Chondrocyte (in vitro differentiated cells): ENCODE results near the gene UBL7. TPM values are rescaled to one million over a fixed set of nuclear protein-coding genes. Genes with fewer than 3 reads are reported as not detected.

ENCODE experiments used
- DNase-seq: peaks from one replicate; pipeline ENCODE4 v3.0.0; 2021; ENCODE audit warnings: mixed read lengths, low spot score
- H3K27ac Mint-ChIP-seq: one replicate; pipeline ENCODE4 v1.8.0; 2021; ENCODE audit warnings: mild to moderate bottlenecking, moderate library complexity, mixed read lengths; ENCODE audit not compliant: unreplicated experiment
- H3K27me3 Mint-ChIP-seq: 2 replicates; pipeline ENCODE4 v1.8.0; 2021; ENCODE audit warnings: low read depth, mixed read lengths
- H3K36me3 Mint-ChIP-seq: 2 replicates; pipeline ENCODE4 v1.8.0; 2021; ENCODE audit warnings: low read depth, mixed read lengths
- H3K4me1 Mint-ChIP-seq: 2 replicates; pipeline ENCODE4 v1.8.0; 2021; ENCODE audit warnings: low read depth, mild to moderate bottlenecking, mixed read lengths
- H3K4me3 Mint-ChIP-seq: one replicate; pipeline ENCODE4 v1.8.0; 2021; ENCODE audit warnings: mild to moderate bottlenecking, moderate library complexity, mixed read lengths; ENCODE audit not compliant: unreplicated experiment
- H3K9me3 Mint-ChIP-seq: 2 replicates; pipeline ENCODE4 v1.8.0; 2021; ENCODE audit warnings: low read depth, mixed read lengths
- CTCF ChIP-seq: fragments of 200-600 bp; sonication (generic); IDR thresholded peaks from 2 replicates; pipeline ENCODE4 v1.5.0; 2021; ENCODE audit warnings: antibody characterized with exemption, mild to moderate bottlenecking, moderate library complexity
- total RNA-seq: library from RNA; stranded (reverse); gene quantifications from 3 replicates; pipeline ENCODE4 v1.2.1, GENCODE V29; 2021

Gene UBL7
- total RNA-seq, 1 donor from 2014 or later: 30.0 TPM

- no peaks in the 10 kb centered on the region for H3K9me3 Mint-ChIP-seq
- DNase-seq: no peak
- H3K4me3 Mint-ChIP-seq: no peak overlapping the region
- H3K4me1 Mint-ChIP-seq: no peaks in the 10 kb centered on the region
- TF ChIP-seq CTCF: no peak
- H3K27me3 Mint-ChIP-seq: no peaks in the 10 kb centered on the region
- no peak overlapping the region for H3K27ac Mint-ChIP-seq
- peaks cover 2% of the 10 kb centered on the region for H3K36me3 Mint-ChIP-seq
Measured at GRCh38 chr15:74470631-74471395, 9.9 kb upstream of the UBL7 start.

- Mint-ChIP-seq H3K27ac (no peak overlapping the region), H3K36me3 (peaks cover 3% of the 10 kb centered on the region), H3K4me3 (no peak overlapping the region), H3K4me1 (no peaks in the 10 kb centered on the region), H3K27me3 (no peaks in the 10 kb centered on the region), H3K9me3 (peaks cover 5% of the 10 kb centered on the region)
- DNase-seq: no peak
- no peak for TF ChIP-seq CTCF
Measured at GRCh38 chr15:74468341-74469032, 7.5 kb upstream of the UBL7 start.

GRCh38 chr15:74466570-74466969 lies 5.6 kb upstream of the UBL7 start:
- no peak overlapping the region for H3K4me3 Mint-ChIP-seq
- H3K36me3 Mint-ChIP-seq: peaks cover 3% of the 10 kb centered on the region
- H3K27ac Mint-ChIP-seq: no peak overlapping the region
- no peak for DNase-seq
- no peaks in the 10 kb centered on the region for H3K27me3 Mint-ChIP-seq
- peaks cover 8% of the 10 kb centered on the region for H3K9me3 Mint-ChIP-seq
- H3K4me1 Mint-ChIP-seq: peaks cover 10% of the 10 kb centered on the region
- no peak for TF ChIP-seq CTCF

- no peaks in the 10 kb centered on the region for H3K27me3 Mint-ChIP-seq
- H3K4me1 Mint-ChIP-seq: peaks cover 20% of the 10 kb centered on the region
- no peak for TF ChIP-seq CTCF
- no peak overlapping the region for H3K27ac Mint-ChIP-seq
- H3K4me3 Mint-ChIP-seq: no peak overlapping the region
- H3K9me3 Mint-ChIP-seq: peaks cover 8% of the 10 kb centered on the region
- H3K36me3 Mint-ChIP-seq: peaks cover 3% of the 10 kb centered on the region
- DNase-seq: no peak
Measured at GRCh38 chr15:74464897-74465296, 3.9 kb upstream of the UBL7 start.

- H3K9me3 Mint-ChIP-seq: peaks cover 8% of the 10 kb centered on the region
- peaks cover 20% of the 10 kb centered on the region for H3K4me1 Mint-ChIP-seq
- no peak overlapping the region for H3K27ac Mint-ChIP-seq
- no peak for DNase-seq
- peaks cover 3% of the 10 kb centered on the region for H3K36me3 Mint-ChIP-seq
- no peak for TF ChIP-seq CTCF
- H3K4me3 Mint-ChIP-seq: no peak overlapping the region
- no peaks in the 10 kb centered on the region for H3K27me3 Mint-ChIP-seq
Measured at GRCh38 chr15:74464216-74464615, 3.3 kb upstream of the UBL7 start.
